HG02970 (cell line): Measurements from ENCODE around the gene TFCP2L1.

Experiments used
- ATAC-seq: cut with Tn5 transposase; IDR thresholded peaks from one replicate; pipeline ENCODE4 v1.9.1; 2021; ENCODE audit warnings: mild to moderate bottlenecking, moderate library complexity, moderate number of reproducible peaks; ENCODE audit not compliant: unreplicated experiment, low FRiP score

Gene TFCP2L1

DNA sequence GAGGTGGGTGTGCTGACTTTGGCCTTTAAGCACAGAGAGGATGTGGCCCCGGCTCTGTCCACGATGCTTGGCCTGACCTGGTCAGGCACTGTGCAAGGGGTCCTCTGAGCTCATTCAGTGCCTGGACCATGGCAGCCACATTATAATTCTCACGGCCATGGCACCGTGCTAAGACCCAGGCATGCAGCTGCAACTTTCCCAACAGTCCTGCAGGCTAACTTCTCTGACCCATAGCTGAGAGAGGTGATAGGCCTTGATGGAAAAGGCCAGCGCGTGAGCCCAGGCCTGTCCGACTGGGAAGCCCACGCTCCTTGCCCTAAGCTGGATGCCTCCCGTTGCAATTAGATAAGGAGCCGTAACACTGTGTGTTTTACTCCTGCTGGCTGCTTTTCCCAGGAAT is 99.9 kb downstream of the TFCP2L1 start:
- ATAC-seq: no peak

DNA sequence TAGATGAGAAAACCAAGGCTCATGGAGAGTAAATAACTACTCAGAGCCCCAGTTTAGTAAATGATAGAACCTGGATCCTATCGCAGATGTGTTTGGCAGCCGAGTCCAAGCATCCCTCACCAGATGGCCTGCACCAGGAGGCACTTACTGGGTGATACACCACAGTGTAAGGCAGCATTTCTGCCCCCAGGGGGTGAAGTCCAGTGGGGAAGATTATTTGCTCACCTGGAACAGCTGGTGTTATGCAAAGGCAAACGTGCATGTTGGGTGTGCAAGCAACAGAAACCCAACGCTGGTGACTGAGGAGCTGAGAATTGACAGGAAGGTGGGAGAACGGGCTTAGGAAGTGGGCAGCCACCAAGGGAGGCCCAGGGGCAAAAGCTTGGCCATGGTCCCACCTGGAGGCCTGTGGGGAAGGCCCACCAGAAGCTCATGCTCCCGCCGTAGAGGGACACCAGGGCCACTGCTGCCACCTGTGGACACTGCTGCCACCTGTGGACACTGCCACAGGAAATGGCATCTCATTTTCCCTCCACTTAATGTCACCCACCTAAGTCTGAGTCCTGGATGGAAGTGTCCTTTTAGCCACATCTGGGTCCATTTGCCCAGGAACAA is 100.6 kb downstream of the TFCP2L1 start:
- ATAC-seq: no peak

GRCh38 chr2:121182520-121182919 is 102.5 kb downstream of the TFCP2L1 start:
- no peak for ATAC-seq

GRCh38 chr2:121179467-121179866 is 105.5 kb downstream of the TFCP2L1 start:
- ATAC-seq: no peak

GRCh38 chr2:121178730-121179129 is 106.3 kb downstream of the TFCP2L1 start:
- no peak for ATAC-seq

DNA sequence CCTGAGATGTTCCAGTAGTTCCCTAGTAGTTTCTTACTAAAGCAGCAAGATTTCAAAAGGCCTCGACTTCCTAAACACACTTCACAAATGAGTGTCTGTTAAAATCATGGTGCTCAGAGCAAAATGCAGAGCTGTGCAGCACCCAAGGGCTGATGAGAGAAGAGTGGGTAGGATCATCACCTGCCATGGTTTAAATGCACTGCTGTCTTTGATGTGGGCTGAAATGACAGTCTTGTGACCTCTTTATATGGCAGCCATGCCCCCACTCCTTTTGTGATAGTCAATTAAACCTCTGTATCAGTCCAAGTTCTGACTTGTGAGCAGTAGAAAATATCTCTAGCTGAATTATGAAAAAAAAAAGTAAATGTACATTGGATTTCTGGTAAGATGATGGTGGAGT is 107.1 kb downstream of the TFCP2L1 start:
- ATAC-seq: no peak

DNA sequence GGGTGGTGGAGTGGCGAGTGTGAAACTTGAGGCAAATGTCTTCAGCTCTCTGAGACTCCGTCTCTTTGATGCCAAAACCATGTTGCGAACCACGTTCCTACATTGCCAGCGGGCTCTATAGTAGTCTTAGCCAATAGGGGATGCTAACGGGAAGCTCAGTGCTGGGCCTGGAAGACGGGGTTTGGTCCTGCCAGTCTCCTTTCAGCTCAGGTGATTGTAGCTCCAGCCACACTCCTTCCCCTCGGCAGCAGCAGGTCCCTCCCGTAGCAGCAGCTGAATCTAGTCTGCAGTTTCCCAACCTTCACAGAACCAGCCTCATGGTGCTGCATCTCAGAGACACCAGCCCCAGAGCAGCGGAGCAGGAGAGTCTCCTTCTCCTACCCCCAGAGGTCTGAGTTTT is 109.7 kb downstream of the TFCP2L1 start:
- no peak for ATAC-seq

GRCh38 chr2:121173806-121174205 is 111.2 kb downstream of the TFCP2L1 start:
- no peak for ATAC-seq

DNA sequence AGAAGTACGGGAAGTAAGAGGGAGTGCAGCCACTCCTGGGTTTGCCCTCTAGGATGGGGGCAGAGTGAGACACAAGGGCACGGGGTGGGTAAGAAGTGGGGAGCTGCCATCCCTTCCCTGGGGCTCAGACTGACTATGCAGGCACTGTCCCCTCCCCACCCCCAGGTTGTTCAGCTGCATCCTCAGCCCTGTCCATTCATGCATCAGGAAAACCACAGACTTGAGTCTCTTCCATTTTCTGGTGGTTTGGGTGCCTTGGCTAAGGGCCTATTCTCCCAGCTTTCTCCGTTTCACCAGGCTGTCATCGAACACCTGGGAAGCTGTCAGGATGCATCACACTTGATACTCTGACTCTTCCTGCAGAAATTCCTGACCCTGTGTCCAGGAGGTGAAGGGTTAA is 111.9 kb downstream of the TFCP2L1 start:
- ATAC-seq: no peak

DNA sequence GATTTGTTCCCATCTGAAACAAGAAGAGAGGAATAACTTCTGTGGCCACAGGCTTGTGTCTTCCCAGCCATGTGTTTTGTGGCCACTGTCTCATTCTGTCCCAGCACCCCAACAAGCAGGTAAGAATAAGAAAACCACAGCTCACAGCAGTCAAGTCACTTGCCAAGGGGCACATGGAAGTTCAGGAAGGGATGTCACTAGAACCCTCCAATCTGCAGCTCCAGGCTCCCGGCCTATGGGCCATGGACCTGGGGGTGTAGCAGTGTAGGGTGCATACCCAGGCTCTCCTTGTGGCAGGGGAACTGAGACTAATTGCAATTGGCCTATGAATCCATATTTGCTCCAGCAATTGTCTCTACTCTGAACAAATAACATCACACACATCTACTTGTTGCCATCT is 112.5 kb downstream of the TFCP2L1 start:
- ATAC-seq: no peak

GRCh38 chr2:121171625-121172119 is 113.3 kb downstream of the TFCP2L1 start:
- ATAC-seq: no peak

DNA sequence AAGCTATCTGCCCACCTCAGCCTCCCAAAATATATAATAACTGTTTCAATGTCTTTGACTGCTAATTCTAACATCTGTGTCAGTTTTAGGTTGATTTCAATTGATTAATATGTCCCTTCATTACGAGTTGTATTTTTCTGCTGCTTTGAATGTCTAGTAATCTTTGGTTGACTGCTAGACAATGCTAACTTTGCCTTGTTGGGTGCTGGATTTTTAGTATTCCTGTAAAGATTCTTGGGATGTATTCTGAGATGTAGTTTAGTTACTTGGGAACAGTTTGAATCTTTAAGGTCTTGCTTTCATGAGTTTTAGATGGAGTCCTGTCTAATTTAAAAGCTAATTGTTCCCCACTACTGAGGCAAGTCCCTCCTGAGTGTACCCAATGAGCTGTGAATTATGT is 114.4 kb downstream of the TFCP2L1 start:
- ATAC-seq: no peak

GRCh38 chr2:121167411-121167810 is 117.6 kb downstream of the TFCP2L1 start:
- no peak for ATAC-seq
